GM19238 (cell line): ENCODE measurements around the gene GALNTL6.

Experiments
- DNase-seq: peaks from one replicate; pipeline ENCODE4 v3.0.0; 2011; ENCODE audit warnings: low spot score; ENCODE audit not compliant: insufficient read length

Gene GALNTL6

GRCh38 chr4:172543249-172543648 is 730.0 kb downstream of the GALNTL6 start:
- DNase-seq: no peak

- DNase-seq: no peak
These were observed 733.6 kb downstream of the GALNTL6 start for GRCh38 chr4:172546782-172547181.

- no peak for DNase-seq
These were observed 734.5 kb downstream of the GALNTL6 start for GRCh38 chr4:172547724-172548123.

GRCh38 chr4:172553216-172553615 is 740.0 kb downstream of the GALNTL6 start:
- no peak for DNase-seq

GRCh38 chr4:172554588-172554987 is 741.4 kb downstream of the GALNTL6 start:
- no peak for DNase-seq

GRCh38 chr4:172555725-172556124 is 742.5 kb downstream of the GALNTL6 start:
- DNase-seq: no peak

GRCh38 chr4:172573899-172574298 is 760.7 kb downstream of the GALNTL6 start:
- no peak for DNase-seq

GRCh38 chr4:172578712-172579111 is 765.5 kb downstream of the GALNTL6 start:
- no peak for DNase-seq

- DNase-seq: no peak
These were observed 771.6 kb downstream of the GALNTL6 start for GRCh38 chr4:172584816-172585215.

GRCh38 chr4:172596206-172596605 is 783.0 kb downstream of the GALNTL6 start:
- no peak for DNase-seq

GRCh38 chr4:172599554-172599953 is 786.4 kb downstream of the GALNTL6 start:
- DNase-seq: no peak

GRCh38 chr4:172601195-172601594 is 788.0 kb downstream of the GALNTL6 start:
- DNase-seq: no peak

GRCh38 chr4:172619218-172619617 is 806.0 kb downstream of the GALNTL6 start:
- no peak for DNase-seq

- no peak for DNase-seq
These were observed 806.6 kb downstream of the GALNTL6 start for GRCh38 chr4:172619798-172620197.

GRCh38 chr4:172628263-172628662 is 815.1 kb downstream of the GALNTL6 start:
- no peak for DNase-seq

- no peak for DNase-seq
These were observed 817.1 kb downstream of the GALNTL6 start for GRCh38 chr4:172630280-172630679.

GRCh38 chr4:172631832-172632231 is 818.6 kb downstream of the GALNTL6 start:
- DNase-seq: no peak

- no peak for DNase-seq
These were observed 835.3 kb downstream of the GALNTL6 start for GRCh38 chr4:172648471-172648870.

GRCh38 chr4:172649143-172649542 is 835.9 kb downstream of the GALNTL6 start:
- DNase-seq: no peak

- DNase-seq: no peak
These were observed 837.7 kb downstream of the GALNTL6 start for GRCh38 chr4:172650758-172651530.

GRCh38 chr4:172651961-172652360 is 838.8 kb downstream of the GALNTL6 start:
- no peak for DNase-seq

GRCh38 chr4:172652369-172652768 is 839.2 kb downstream of the GALNTL6 start:
- no peak for DNase-seq

GRCh38 chr4:172653676-172654075 is 840.5 kb downstream of the GALNTL6 start:
- no peak for DNase-seq
